NCI-H345 treated with DMSO at 0.1 percent for 48 hours (cell line): ENCODE results near the gene GLRA3.
A peak's percentile ranks its signal among the peaks of the same experiment; 100 is the strongest.
"Not testable (repeated sequence)": the region's sequence is repeated elsewhere in the genome, so short reads cannot be mapped to it uniquely, and the experiment has no call there.

Experiments used
- DNase-seq: peaks from one replicate; lab custom pipeline; 2025; ENCODE audit not compliant: unreplicated experiment; lab: John Stamatoyannopoulos, UW

The GLRA3 gene

GRCh38 chr4:174716986-174717770 is 111.9 kb downstream of the GLRA3 start:
- no peak for DNase-seq

- peak; percentile 2 for DNase-seq
Observed at GRCh38 chr4:174714393-174715211, 114.4 kb downstream of the GLRA3 start.

GRCh38 chr4:174713821-174714220 is 115.2 kb downstream of the GLRA3 start:
- no peak for DNase-seq

GRCh38 chr4:174713181-174713580 is 115.9 kb downstream of the GLRA3 start:
- no peak for DNase-seq

GRCh38 chr4:174709526-174709925 is 119.5 kb downstream of the GLRA3 start:
- no peak for DNase-seq

GRCh38 chr4:174708381-174708780 is 120.7 kb downstream of the GLRA3 start:
- no peak for DNase-seq

- no peak for DNase-seq
Observed at GRCh38 chr4:174707902-174708301, 121.1 kb downstream of the GLRA3 start.

GRCh38 chr4:174707051-174707676 is 121.9 kb downstream of the GLRA3 start:
- no peak for DNase-seq

- DNase-seq, result no peak
Observed at GRCh38 chr4:174702979-174703478, 126.0 kb downstream of the GLRA3 start.

GRCh38 chr4:174699654-174700053 is 129.4 kb downstream of the GLRA3 start:
- DNase-seq, result no peak

- no peak for DNase-seq
Observed at GRCh38 chr4:174697896-174698295, 131.2 kb downstream of the GLRA3 start.

- DNase-seq, result no peak
Observed at GRCh38 chr4:174697202-174697601, 131.8 kb downstream of the GLRA3 start.

- no peak for DNase-seq
Observed at GRCh38 chr4:174696657-174697056, 132.4 kb downstream of the GLRA3 start.

- DNase-seq, result not testable (repeated sequence)
Observed at GRCh38 chr4:174691876-174692275, 137.2 kb downstream of the GLRA3 start.

- no peak for DNase-seq
Observed at GRCh38 chr4:174690665-174691064, 138.4 kb downstream of the GLRA3 start.

GRCh38 chr4:174689618-174690017 is 139.4 kb downstream of the GLRA3 start:
- DNase-seq, result no peak

- no peak for DNase-seq
Observed at GRCh38 chr4:174686826-174687225, 142.2 kb downstream of the GLRA3 start.

- DNase-seq, result no peak
Observed at GRCh38 chr4:174681723-174682300, 147.2 kb downstream of the GLRA3 start.

- DNase-seq, result no peak
Observed at GRCh38 chr4:174674305-174674840, 154.7 kb downstream of the GLRA3 start.

GRCh38 chr4:174673865-174674264 is 155.2 kb downstream of the GLRA3 start:
- no peak for DNase-seq

GRCh38 chr4:174672276-174672675 is 156.8 kb downstream of the GLRA3 start:
- no peak for DNase-seq
